A673 (cell line): ENCODE measurements around the gene TEX38. TPM values are rescaled to one million over a fixed set of nuclear protein-coding genes. Genes with fewer than 3 reads are reported as not detected.

ENCODE experiments used
- BruUV-seq: library from RNA; stranded (reverse); fragments of 400-500 nt; replicated peaks from 2 replicates; lab custom pipeline; 2021; lab: Mats Ljungman, UMichigan
- CTCF ChIA-PET: fragments of 300-600 bp; sonication (Branson Sonifier 250); formaldehyde crosslinking; loops from one replicate; lab custom pipeline; 2022; ENCODE audit warnings: antibody characterized with exemption; lab: Charles Lee
- POLR2A ChIA-PET: fragments of 300-600 bp; sonication (Branson Sonifier 250); formaldehyde crosslinking; loops from one replicate; lab custom pipeline; 2022; ENCODE audit warnings: antibody characterized with exemption; ENCODE audit not compliant: low non-redundant PET; lab: Charles Lee
- DNase-seq: peaks from one replicate; pipeline ENCODE4 v3.0.0-alpha.2; 2015; ENCODE audit warnings: low spot score
- H3K27ac ChIP-seq: fragments of 200-600 bp; sonication (generic); 2 replicates; pipeline ENCODE4 v1.5.1; 2016; ENCODE audit warnings: mixed run types, low read depth, mild to moderate bottlenecking, mixed read lengths, antibody characterized with exemption, low read length; ENCODE audit not compliant: poor library complexity, severe bottlenecking
- H3K27me3 ChIP-seq: fragments of 200-600 bp; sonication (generic); replicated peaks from 2 replicates; pipeline ENCODE4 v1.6.1; 2017; ENCODE audit warnings: mixed run types, low read depth, mild to moderate bottlenecking, mixed read lengths, antibody characterized with exemption, low read length; ENCODE audit not compliant: insufficient read depth, poor library complexity
- H3K36me3 ChIP-seq: fragments of 200-600 bp; sonication (generic); 2 replicates; pipeline ENCODE4 v1.6.1; 2016; ENCODE audit warnings: mixed run types, mild to moderate bottlenecking, mixed read lengths, antibody characterized with exemption, low read length; ENCODE audit not compliant: insufficient read depth, poor library complexity, severe bottlenecking
- H3K4me1 ChIP-seq: fragments of 200-600 bp; sonication (generic); 2 replicates; pipeline ENCODE4 v1.6.1; 2017; ENCODE audit warnings: mixed run types, mild to moderate bottlenecking, mixed read lengths, antibody characterized with exemption, low read length; ENCODE audit not compliant: insufficient read depth, poor library complexity, severe bottlenecking
- H3K4me3 ChIP-seq: fragments of 200-600 bp; sonication (generic); 2 replicates; pipeline ENCODE4 v1.5.1; 2016; ENCODE audit warnings: low read depth, mixed run types, mild to moderate bottlenecking, mixed read lengths, low read length; ENCODE audit not compliant: poor library complexity, severe bottlenecking
- H3K9me3 ChIP-seq: fragments of 200-600 bp; sonication (generic); 2 replicates; pipeline ENCODE4 v1.6.1; 2016; ENCODE audit warnings: mixed run types, low read depth, mild to moderate bottlenecking, mixed read lengths, antibody characterized with exemption, low read length; ENCODE audit not compliant: poor library complexity, severe bottlenecking
- EZH2 ChIP-seq: fragments of 200-600 bp; sonication (generic); IDR thresholded peaks from 2 replicates; pipeline ENCODE4 v1.6.1; 2017; ENCODE audit warnings: borderline replicate concordance, low read depth, mild to moderate bottlenecking, mixed read lengths, antibody characterized with exemption, low read length; ENCODE audit not compliant: poor library complexity, severe bottlenecking
- intact Hi-C: fragments of 100-400 bp; cut with micrococcal nuclease; formaldehyde crosslinking; loops from one replicate; pipeline ENCODE4 v1.10.0; 2022; ENCODE audit not compliant: unreplicated experiment
- total RNA-seq: library from RNA; stranded (reverse); gene quantifications from 2 replicates; pipeline ENCODE4 v1.2.3, GENCODE V29; 2021
- TF ChIP-seq, protein P1 (sequence below): fragments of 300-800, 200-600 bp; sonication (generic); conservative IDR thresholded peaks from 2 replicates; pipeline ENCODE4 v1.5.1; 2017; ENCODE audit warnings: low read depth, mild to moderate bottlenecking, antibody characterized with exemption, low read length, moderate library complexity, mixed read lengths

TEX38 gene
- total RNA-seq, 1 experiment from 2014 or later, result not detected

GRCh38 chr1:46642115-46642680, 29.5 kb upstream of the TEX38 start:
- intact Hi-C loops, result no loop called here
- H3K36me3 ChIP-seq, result no peaks in the 10 kb centered on the region
- DNase-seq, result no peak
- CTCF ChIA-PET, result no interaction called here
- BruUV-seq, result no TSS peak
- H3K4me3 ChIP-seq, result no peak overlapping the region
- H3K9me3 ChIP-seq, result no peaks in the 10 kb centered on the region
- H3K4me1 ChIP-seq, result no peaks in the 10 kb centered on the region
- POLR2A ChIA-PET, result no interaction called here
- no peak overlapping the region for H3K27ac ChIP-seq
- no peaks in the 10 kb centered on the region for H3K27me3 ChIP-seq
- TF ChIP-seq EZH2, result no peak
- TF ChIP-seq, protein P1, sequence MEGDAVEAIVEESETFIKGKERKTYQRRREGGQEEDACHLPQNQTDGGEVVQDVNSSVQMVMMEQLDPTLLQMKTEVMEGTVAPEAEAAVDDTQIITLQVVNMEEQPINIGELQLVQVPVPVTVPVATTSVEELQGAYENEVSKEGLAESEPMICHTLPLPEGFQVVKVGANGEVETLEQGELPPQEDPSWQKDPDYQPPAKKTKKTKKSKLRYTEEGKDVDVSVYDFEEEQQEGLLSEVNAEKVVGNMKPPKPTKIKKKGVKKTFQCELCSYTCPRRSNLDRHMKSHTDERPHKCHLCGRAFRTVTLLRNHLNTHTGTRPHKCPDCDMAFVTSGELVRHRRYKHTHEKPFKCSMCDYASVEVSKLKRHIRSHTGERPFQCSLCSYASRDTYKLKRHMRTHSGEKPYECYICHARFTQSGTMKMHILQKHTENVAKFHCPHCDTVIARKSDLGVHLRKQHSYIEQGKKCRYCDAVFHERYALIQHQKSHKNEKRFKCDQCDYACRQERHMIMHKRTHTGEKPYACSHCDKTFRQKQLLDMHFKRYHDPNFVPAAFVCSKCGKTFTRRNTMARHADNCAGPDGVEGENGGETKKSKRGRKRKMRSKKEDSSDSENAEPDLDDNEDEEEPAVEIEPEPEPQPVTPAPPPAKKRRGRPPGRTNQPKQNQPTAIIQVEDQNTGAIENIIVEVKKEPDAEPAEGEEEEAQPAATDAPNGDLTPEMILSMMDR, result no peak

GRCh38 chr1:46643368-46643775, 28.3 kb upstream of the TEX38 start:
- Histone ChIP-seq H3K36me3 (no peaks in the 10 kb centered on the region), H3K27ac (no peak overlapping the region), H3K4me1 (no peaks in the 10 kb centered on the region), H3K27me3 (no peaks in the 10 kb centered on the region), H3K9me3 (no peaks in the 10 kb centered on the region), H3K4me3 (no peak overlapping the region)
- CTCF ChIA-PET, result interaction anchor here (0.6 kb wide), 1 partner anchor 237 kb away, joined by 8 read pairs; no protein-coding TSS in a partner anchor
- POLR2A ChIA-PET, result interaction anchor here (0.6 kb wide), 1 partner anchor 15 kb away, joined by 10 read pairs; no protein-coding TSS in a partner anchor
- intact Hi-C loops, result no loop called here
- BruUV-seq, result no TSS peak
- TF ChIP-seq, protein P1, result no peak
- no peak for TF ChIP-seq EZH2
- DNase-seq, result no peak

- intact Hi-C loops, result no loop called here
- CTCF ChIA-PET, result interaction anchor here (0.6 kb wide), 1 partner anchor 244 kb away, joined by 3 read pairs; no protein-coding TSS in a partner anchor
- H3K27me3 ChIP-seq, result no peaks in the 10 kb centered on the region
- DNase-seq, result no peak
- H3K9me3 ChIP-seq, result peaks cover 14% of the 10 kb centered on the region
- no TSS peak for BruUV-seq
- H3K27ac ChIP-seq, result no peak overlapping the region
- TF ChIP-seq EZH2, result no peak
- TF ChIP-seq, protein P1, result no peak
- H3K36me3 ChIP-seq, result peaks cover 14% of the 10 kb centered on the region
- no peak overlapping the region for H3K4me3 ChIP-seq
- POLR2A ChIA-PET, result no interaction called here
- H3K4me1 ChIP-seq, result no peaks in the 10 kb centered on the region
These were observed 25.8 kb upstream of the TEX38 start for GRCh38 chr1:46645815-46646214.
